BLaER1 treated with 17β-estradiol and CSF1 and Interleukin-3, amounts not matched to agents 10 nM and 100 nM (cell line): ENCODE data around the gene ZZZ3.
"Not testable (repeated sequence)": the region's sequence is repeated elsewhere in the genome, so short reads cannot be mapped to it uniquely, and the experiment has no call there.

Source experiments
- H3K27ac ChIP-seq, 11 experiments: shearing (Covaris generic); formaldehyde crosslinking; 2 replicates each; pipeline ENCODE4 v1.8.1; 2022
- H3K27me3 ChIP-seq, 11 experiments: shearing (Covaris generic); formaldehyde crosslinking; 2 replicates each; pipeline ENCODE4 v1.8.1; 2022
- H3K36me3 ChIP-seq, 11 experiments: shearing (Covaris generic); formaldehyde crosslinking; 2 replicates each; pipeline ENCODE4 v1.8.1; 2022
- H3K4me1 ChIP-seq, 10 experiments: shearing (Covaris generic); formaldehyde crosslinking; 2 replicates each; pipeline ENCODE4 v1.8.1; 2022
- H3K4me2 ChIP-seq, 11 experiments: shearing (Covaris generic); formaldehyde crosslinking; 2 replicates each; pipeline ENCODE4 v1.8.1; 2022
- H3K4me3 ChIP-seq, 10 experiments: shearing (Covaris generic); formaldehyde crosslinking; 2 replicates each; pipeline ENCODE4 v1.8.1; 2022
- H3K9ac ChIP-seq, 11 experiments: shearing (Covaris generic); formaldehyde crosslinking; 2 replicates each; pipeline ENCODE4 v1.8.1; 2022
- H3K9me3 ChIP-seq, 11 experiments: shearing (Covaris generic); formaldehyde crosslinking; replicated peaks in 1 of 11; 2 replicates each; pipeline ENCODE4 v1.8.1; 2022
- H4K20me1 ChIP-seq, 11 experiments: shearing (Covaris generic); formaldehyde crosslinking; 2 replicates each; pipeline ENCODE4 v1.8.1; 2022
- Cebpa-rat ChIP-seq, 11 experiments: shearing (Covaris generic); IDR thresholded peaks; 2 replicates each; pipeline ENCODE4 v1.8.1; 2022

The ZZZ3 gene

DNA sequence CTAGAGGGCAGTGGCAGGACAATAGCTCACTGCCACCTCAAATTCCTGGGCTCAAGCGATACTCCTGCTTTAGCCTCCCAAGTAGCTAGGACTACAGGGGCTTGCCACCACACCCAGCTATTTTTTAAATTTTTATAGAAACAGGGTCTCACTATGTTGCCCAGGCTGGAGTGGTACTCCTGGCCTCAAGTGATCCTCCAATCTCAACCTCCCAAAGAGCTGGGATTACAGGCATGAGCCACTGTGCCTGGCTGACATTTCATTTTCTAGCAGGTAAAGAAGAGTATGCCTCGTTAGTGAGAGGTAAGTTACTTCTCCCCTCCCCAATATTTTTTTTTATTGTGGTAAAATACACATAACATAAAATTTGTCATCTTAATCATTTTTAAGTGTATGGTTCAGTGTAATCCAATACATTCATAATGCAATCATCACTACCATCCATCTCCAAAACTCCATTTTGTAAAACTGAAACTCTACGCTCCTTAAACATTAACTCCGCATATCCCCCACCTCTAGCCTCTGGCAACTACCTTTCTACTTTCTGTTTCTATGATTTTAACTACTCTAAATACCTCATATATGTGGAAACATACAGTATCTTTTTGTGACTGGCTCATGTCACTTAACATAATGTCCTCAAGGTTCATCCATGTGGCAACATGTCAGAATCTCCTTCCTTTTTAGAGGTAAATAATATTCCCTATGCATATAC, 22.4 kb downstream of the ZZZ3 start:
- peaks cover 0 to 4% (median 0%) of the 10 kb centered on the region in 10 experiments; a peak in 1 of 20 replicates for H3K4me1 ChIP-seq
- no peaks in the 10 kb centered on the region for H3K9me3 ChIP-seq
- no peak overlapping the region for H3K4me2 ChIP-seq
- no peak overlapping the region for H3K27ac ChIP-seq
- no peak overlapping the region for H3K9ac ChIP-seq
- H3K4me3 ChIP-seq, result no peak overlapping the region
- H3K27me3 ChIP-seq, result no peaks in the 10 kb centered on the region
- H4K20me1 ChIP-seq, result peaks cover 51 to 100% (median 98%) of the 10 kb centered on the region in 11 experiments; a peak in 21 of 22 replicates
- peaks cover 5 to 59% (median 29%) of the 10 kb centered on the region in 11 experiments; a peak in 21 of 22 replicates for H3K36me3 ChIP-seq
- TF ChIP-seq Cebpa-rat (IDR thresholded peaks at IDR 0.05), result no peak

DNA sequence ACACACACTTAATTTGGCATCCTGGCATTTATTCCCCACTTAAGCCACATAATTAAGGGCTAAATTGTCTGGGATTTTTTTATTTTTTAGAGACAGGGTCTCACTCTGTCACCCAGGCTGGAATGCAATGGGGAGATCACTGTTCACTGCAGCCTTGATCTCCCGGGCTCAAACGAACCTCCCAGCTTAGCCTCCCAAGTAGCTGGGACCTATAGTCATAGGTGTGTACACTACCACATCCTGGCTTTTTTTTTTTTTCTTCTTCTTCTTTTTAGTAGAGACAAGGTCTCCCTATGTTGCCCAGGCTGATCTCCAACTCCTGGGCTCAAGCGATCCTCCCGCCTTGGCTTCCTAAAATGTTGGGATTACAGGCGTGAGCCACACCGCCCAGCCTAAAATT, 24.2 kb downstream of the ZZZ3 start:
- Histone ChIP-seq H3K4me2 (no peak overlapping the region), H3K4me1 (peaks cover 0 to 4% (median 0%) of the 10 kb centered on the region in 10 experiments; a peak in 1 of 20 replicates), H3K9me3 (peaks cover 0 to 7% (median 0%) of the 10 kb centered on the region in 11 experiments; a peak in 4 of 22 replicates), H3K27me3 (no peaks in the 10 kb centered on the region), H4K20me1 (peaks cover 56 to 100% (median 93%) of the 10 kb centered on the region in 11 experiments; a peak in 21 of 22 replicates), H3K4me3 (no peak overlapping the region), H3K9ac (no peak overlapping the region), H3K36me3 (peaks cover 16 to 72% (median 39%) of the 10 kb centered on the region in 11 experiments), H3K27ac (no peak overlapping the region)
- no peak for TF ChIP-seq Cebpa-rat (IDR thresholded peaks at IDR 0.05)

DNA sequence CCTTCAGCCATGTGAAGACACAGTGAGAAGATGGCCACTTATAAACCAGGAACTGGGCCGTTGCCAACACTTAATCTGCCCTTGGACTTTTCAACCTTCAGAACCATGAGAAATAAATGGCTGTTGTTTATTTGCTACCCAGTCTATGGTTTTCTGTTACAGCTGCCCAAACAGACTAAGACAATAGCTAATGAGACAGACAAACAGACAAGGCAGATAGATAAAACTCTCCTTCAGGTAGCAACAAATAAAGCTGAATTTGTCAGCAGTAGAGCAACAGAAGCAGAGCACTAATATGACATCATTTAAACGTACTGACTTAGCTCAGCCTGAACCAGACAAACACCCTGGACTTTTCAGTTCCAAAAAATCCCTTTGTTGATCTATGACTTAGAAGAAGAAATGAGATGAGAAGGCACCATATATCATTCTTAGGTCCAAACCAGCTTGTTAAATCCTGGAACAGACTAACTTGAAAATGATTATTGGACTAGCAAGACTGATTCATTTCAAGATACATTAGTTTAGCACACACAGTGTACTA, 27.0 kb downstream of the ZZZ3 start:
- H4K20me1 ChIP-seq, result peaks cover 40 to 100% (median 83%) of the 10 kb centered on the region in 11 experiments; a peak in 20 of 22 replicates
- no peak overlapping the region for H3K4me3 ChIP-seq
- H3K27ac ChIP-seq, result no peak overlapping the region
- H3K9ac ChIP-seq, result no peak overlapping the region
- H3K36me3 ChIP-seq, result peaks cover 28 to 89% (median 51%) of the 10 kb centered on the region in 11 experiments
- H3K27me3 ChIP-seq, result no peaks in the 10 kb centered on the region
- peaks cover 14 to 33% (median 20%) of the 10 kb centered on the region in 11 experiments for H3K9me3 ChIP-seq
- peaks cover 0 to 4% (median 0%) of the 10 kb centered on the region in 10 experiments; a peak in 1 of 20 replicates for H3K4me1 ChIP-seq
- TF ChIP-seq Cebpa-rat (IDR thresholded peaks at IDR 0.05), result no peak
- no peak overlapping the region for H3K4me2 ChIP-seq

DNA sequence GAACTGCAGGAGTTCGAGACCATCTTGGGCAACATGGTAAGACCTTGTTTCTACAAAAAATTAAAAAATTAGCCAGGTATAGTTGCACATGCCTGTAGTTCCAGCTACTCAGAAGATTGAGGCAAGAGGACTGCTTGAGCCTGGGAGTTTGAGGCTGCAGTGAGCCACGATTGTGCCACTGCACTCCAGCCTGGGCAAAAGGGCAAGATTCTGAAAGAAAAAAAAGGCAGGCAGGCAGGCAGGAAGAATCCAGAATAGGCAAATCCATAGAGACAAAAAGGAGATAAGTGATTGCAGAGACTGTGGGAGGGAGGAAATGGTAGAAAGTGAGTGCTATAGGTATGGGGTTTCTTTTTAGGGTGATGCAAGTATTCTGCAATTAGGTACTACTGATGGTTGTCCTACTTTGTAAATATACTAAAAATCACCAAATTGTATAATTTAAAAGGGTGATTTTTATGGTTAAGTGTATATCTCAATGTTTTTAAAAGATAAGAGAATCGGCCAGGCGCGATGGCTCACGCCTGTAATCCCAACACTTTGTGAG, 29.4 kb downstream of the ZZZ3 start:
- no peak overlapping the region for H3K4me3 ChIP-seq
- H3K27ac ChIP-seq, result no peak overlapping the region
- peaks cover 19 to 90% (median 58%) of the 10 kb centered on the region in 11 experiments; a peak in 20 of 22 replicates for H4K20me1 ChIP-seq
- no peak overlapping the region for H3K4me2 ChIP-seq
- H3K9me3 ChIP-seq, result peaks cover 35 to 57% (median 44%) of the 10 kb centered on the region in 11 experiments
- H3K27me3 ChIP-seq, result no peaks in the 10 kb centered on the region
- H3K9ac ChIP-seq, result no peak overlapping the region
- no peaks in the 10 kb centered on the region; a peak in 1 of 20 replicates for H3K4me1 ChIP-seq
- no peak for TF ChIP-seq Cebpa-rat (IDR thresholded peaks at IDR 0.05)
- peaks cover 38 to 94% (median 63%) of the 10 kb centered on the region in 11 experiments for H3K36me3 ChIP-seq

DNA sequence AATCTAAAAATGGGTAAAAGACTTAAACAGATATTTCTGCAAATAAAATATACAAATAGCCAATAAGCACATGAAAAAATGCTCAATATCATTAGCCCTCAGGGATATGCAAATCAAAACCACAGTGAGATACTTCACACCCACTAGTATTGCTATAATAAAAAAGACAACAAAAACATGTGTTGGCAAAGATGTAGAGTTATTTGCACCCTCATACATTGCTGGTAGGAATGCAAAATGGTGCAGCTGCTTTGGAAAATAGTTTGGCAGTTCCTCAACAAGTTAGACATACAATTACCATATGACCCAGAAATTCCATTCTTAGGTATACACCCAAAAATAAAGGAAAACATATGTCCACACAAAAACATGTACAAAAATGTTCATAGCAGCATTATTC, 30.2 kb downstream of the ZZZ3 start:
- Histone ChIP-seq H3K27me3 (no peaks in the 10 kb centered on the region), H3K9me3 (peaks cover 35 to 64% (median 51%) of the 10 kb centered on the region in 11 experiments), H3K36me3 (peaks cover 46 to 99% (median 67%) of the 10 kb centered on the region in 11 experiments)

DNA sequence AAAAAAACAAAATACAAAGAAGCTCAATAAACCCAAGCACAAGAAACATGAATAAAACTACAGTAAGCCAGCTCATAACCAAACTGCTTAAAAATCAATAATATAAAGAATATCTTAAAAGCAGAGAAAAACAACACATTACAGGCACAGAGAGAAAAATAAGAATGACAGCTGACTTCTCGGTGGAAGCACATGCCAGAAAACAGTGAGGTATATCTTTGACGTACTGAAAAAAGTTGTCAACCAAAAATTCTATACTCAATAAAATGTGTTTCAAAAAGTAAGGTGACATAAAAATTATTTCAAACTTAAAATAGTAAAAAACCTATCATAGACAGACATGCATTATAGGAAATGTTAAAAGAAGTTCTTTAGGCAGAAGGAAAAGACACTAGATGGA, 33.3 kb downstream of the ZZZ3 start:
- Histone ChIP-seq H3K9me3 (peaks cover 35 to 77% (median 62%) of the 10 kb centered on the region in 11 experiments), H3K27me3 (no peaks in the 10 kb centered on the region), H3K9ac (no peak overlapping the region), H3K27ac (no peak overlapping the region), H3K4me2 (no peak overlapping the region), H3K4me3 (no peak overlapping the region), H3K4me1 (no peaks in the 10 kb centered on the region), H3K36me3 (peaks cover 69 to 100% (median 85%) of the 10 kb centered on the region in 11 experiments), H4K20me1 (peaks cover 9 to 90% (median 53%) of the 10 kb centered on the region in 11 experiments; a peak in 20 of 22 replicates)
- TF ChIP-seq Cebpa-rat (IDR thresholded peaks at IDR 0.05), result no peak

More for the DNA sequence above, 30.2 kb downstream of the ZZZ3 start:
- no peak overlapping the region for H3K4me3 ChIP-seq
- peaks cover 11 to 90% (median 53%) of the 10 kb centered on the region in 11 experiments; a peak in 19 of 22 replicates for H4K20me1 ChIP-seq
- H3K9ac ChIP-seq, result no peak overlapping the region
- no peaks in the 10 kb centered on the region for H3K4me1 ChIP-seq
- H3K27ac ChIP-seq, result no peak overlapping the region
- TF ChIP-seq Cebpa-rat (IDR thresholded peaks at IDR 0.05), result no peak
- no peak overlapping the region for H3K4me2 ChIP-seq

- H3K4me3 ChIP-seq, H3K27me3 ChIP-seq, H3K4me1 ChIP-seq, H3K9ac ChIP-seq, H3K4me2 ChIP-seq, H3K27ac ChIP-seq: not testable (repeated sequence)
- Histone ChIP-seq H4K20me1 (peaks cover 19 to 90% (median 61%) of the 10 kb centered on the region in 11 experiments; a peak in 21 of 22 replicates), H3K36me3 (peaks cover 68 to 93% (median 74%) of the 10 kb centered on the region in 11 experiments), H3K9me3 (peaks cover 28 to 52% (median 48%) of the 10 kb centered on the region in 11 experiments)
Measured at GRCh38 chr1:77646224-77646623, 36.2 kb downstream of the ZZZ3 start.

DNA sequence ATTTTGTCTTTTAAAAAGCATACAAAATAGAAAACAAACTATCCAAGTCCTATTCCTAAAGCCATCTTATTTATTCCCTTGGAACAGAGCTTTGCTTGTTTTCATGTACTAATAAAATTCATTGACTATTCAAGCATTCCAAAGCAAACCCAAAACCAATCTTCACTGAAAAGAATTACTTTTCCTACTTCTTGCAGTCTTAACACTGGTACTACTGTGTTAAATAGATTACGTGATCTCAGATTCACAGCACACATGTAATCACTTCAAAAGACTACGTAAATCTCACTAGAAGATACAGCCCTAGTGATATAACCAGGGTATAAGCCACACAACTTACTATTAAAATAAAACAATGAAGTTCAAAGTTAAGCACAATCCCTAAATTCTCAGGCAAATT, 39.0 kb downstream of the ZZZ3 start:
- H3K4me3 ChIP-seq, result no peak overlapping the region
- no peak overlapping the region for H3K4me2 ChIP-seq
- peaks cover 60 to 92% (median 76%) of the 10 kb centered on the region in 11 experiments for H3K36me3 ChIP-seq
- H3K27ac ChIP-seq, result no peak overlapping the region
- H3K9ac ChIP-seq, result no peak overlapping the region
- H3K4me1 ChIP-seq, result no peaks in the 10 kb centered on the region
- H3K9me3 ChIP-seq, result peaks cover under 1 to 24% (median 21%) of the 10 kb centered on the region in 11 experiments; a peak in 21 of 22 replicates
- H4K20me1 ChIP-seq, result peaks cover 19 to 98% (median 73%) of the 10 kb centered on the region in 11 experiments; a peak in 21 of 22 replicates
- H3K27me3 ChIP-seq, result no peaks in the 10 kb centered on the region
- no peak for TF ChIP-seq Cebpa-rat (IDR thresholded peaks at IDR 0.05)

DNA sequence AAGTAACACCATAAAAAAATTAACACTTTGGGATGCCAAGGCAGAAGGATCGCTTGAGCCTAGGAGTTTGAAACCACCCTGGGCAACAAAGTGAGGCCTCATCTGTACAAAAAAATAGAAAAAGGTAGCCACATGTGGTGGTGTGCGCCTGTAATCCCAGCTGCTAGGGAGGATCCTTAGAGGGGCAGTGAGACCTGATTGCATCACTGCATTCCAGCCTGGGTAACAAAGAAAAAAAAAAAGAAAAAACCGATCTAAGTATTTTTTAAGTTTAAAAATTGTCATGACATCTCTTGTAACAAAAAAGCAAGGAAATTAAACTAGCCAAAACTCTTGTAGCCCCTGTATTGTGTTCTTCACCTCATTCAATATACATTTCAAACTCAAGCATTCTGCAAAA, 39.5 kb downstream of the ZZZ3 start:
- peaks cover 59 to 92% (median 76%) of the 10 kb centered on the region in 11 experiments for H3K36me3 ChIP-seq
- TF ChIP-seq Cebpa-rat (IDR thresholded peaks at IDR 0.05), result no peak
- H3K9ac ChIP-seq, result no peak overlapping the region
- no peak overlapping the region for H3K4me3 ChIP-seq
- H3K27me3 ChIP-seq, result no peaks in the 10 kb centered on the region
- H3K9me3 ChIP-seq, result peaks cover 0 to 19% (median 15%) of the 10 kb centered on the region in 11 experiments; a peak in 19 of 22 replicates
- no peak overlapping the region for H3K4me2 ChIP-seq
- H4K20me1 ChIP-seq, result peaks cover 19 to 98% (median 73%) of the 10 kb centered on the region in 11 experiments; a peak in 21 of 22 replicates
- H3K27ac ChIP-seq, result no peak overlapping the region
- no peaks in the 10 kb centered on the region for H3K4me1 ChIP-seq
